ENCODE results near the gene FAM13C.

The FAM13C gene

DNA sequence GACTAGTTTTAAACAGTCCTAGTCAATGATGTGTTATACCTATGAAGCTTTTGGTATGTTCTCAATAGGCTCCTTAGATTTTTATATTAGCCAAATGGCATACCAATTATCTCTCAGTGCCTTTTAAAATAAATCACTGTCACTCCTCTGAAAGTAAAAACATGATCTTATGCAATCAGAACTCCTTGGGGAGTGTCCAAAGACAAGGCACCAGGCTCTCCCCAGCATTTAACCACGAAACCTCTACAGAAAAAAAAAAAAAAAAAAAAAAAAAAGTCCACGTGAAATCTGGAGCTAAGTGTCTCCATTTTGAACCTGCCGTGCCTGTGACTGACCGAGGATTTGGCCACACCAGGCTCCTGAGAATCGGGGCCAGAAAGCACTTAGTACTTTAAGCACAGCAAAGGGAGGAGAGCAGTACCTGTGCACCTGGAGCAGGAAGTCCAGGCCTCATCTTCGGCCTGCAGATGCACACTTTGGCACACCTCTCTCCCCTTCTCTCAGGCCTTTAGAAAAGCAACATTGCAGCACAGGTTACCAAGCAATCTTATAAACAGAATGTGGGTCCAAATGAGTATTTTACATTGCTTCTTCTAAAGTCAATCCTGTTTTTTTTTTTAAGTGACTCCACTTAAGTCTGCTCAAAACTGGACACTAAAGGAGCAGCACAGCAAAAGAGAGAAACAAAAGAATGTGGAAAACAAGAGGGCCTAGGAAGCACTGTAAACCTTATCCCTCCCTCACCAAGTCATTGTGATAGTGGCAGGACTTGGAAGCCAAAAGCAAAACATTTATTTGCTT is 1.5 kb downstream of the FAM13C start:
- TF ChIP-seq POLR2A (IDR thresholded peaks at IDR 0.05; ENCODE audit: low read depth, low read length) (no peak), POLR2AphosphoS5 (IDR thresholded peaks at IDR 0.05; ENCODE audit: low read depth, low read length) (no peak)
- DNase-seq (ENCODE audit: insufficient read length), result no peak
- no peak for FAIRE-seq

DNA sequence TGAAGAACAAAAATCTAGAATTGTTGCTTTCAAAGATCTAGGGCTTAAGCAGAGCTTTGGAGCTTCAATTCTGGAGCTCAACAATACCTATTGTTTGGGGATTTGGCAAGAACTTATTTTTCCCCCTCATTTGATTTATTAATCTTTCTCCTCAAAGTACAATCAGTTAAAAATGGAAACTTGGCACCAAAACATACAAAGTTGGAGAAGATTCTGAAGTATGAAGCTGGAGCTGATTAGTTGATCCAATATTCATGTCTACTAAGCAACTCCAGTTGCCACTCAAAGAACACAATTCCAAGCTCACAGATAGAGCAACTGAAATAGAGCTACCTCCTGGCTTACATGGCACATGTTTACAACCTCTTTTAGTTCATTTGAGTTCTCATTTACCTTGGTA is 3.8 kb downstream of the FAM13C start:
- FAIRE-seq, result no peak
- DNase-seq (ENCODE audit: insufficient read length), result no peak
- no peak for TF ChIP-seq TAF1 (IDR thresholded peaks at IDR 0.05; ENCODE audit: borderline replicate concordance, low read depth, low read length)
- no peak for TF ChIP-seq POLR2AphosphoS5 (IDR thresholded peaks at IDR 0.05; ENCODE audit: low read depth, low read length)
- TF ChIP-seq POLR2A (IDR thresholded peaks at IDR 0.05; ENCODE audit: low read depth, low read length), result no peak

DNA sequence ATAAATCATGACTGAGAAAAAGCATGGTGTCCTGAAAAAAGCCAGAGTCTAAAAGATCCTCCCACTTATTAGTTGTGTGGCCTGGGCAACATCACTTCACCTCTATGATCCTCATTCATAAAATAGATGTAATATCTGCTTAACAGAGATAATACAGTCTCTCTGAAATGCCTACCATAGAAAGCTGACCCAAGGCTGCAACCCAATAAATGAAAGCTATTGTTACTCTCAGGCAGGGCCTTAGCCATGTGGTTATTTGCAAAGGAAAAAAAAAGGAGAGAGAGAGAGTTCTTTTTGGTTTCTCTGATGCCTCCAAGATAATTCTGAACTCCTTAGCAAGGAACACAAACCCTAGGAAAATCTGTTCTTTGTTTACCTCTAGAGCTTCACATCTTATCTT is 7.9 kb downstream of the FAM13C start:
- FAIRE-seq, result no peak
- no peak for DNase-seq (ENCODE audit: insufficient read length)
- no peak for TF ChIP-seq POLR2A (IDR thresholded peaks at IDR 0.05; ENCODE audit: low read depth, low read length)
- TF ChIP-seq TAF1 (IDR thresholded peaks at IDR 0.05; ENCODE audit: borderline replicate concordance, low read depth, low read length), result no peak
- no peak for TF ChIP-seq POLR2AphosphoS5 (IDR thresholded peaks at IDR 0.05; ENCODE audit: low read depth, low read length)

DNA sequence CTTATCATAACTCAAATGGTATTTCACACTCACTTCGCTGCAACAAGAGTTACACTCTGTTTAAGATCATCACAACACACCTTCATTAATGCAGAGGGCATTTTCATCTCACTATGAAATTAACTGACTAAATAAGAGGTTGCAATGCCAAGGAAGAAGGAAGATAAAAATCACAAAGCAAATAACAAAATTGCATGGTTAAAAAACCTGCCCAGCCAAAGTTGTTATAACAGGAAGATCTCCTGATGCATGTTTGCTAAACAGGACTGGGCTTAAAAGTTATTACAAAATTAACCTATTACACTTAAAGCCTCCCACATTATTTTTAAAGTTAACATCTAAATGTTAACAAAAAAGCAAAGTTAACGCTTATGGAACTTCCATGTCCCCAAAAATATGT is 11.8 kb downstream of the FAM13C start:
- FAIRE-seq, result no peak
- DNase-seq (ENCODE audit: insufficient read length), result no peak
- TF ChIP-seq POLR2A (IDR thresholded peaks at IDR 0.05; ENCODE audit: low read depth, low read length), result no peak
- no peak for TF ChIP-seq TAF1 (IDR thresholded peaks at IDR 0.05; ENCODE audit: borderline replicate concordance, low read depth, low read length)
- no peak for TF ChIP-seq POLR2AphosphoS5 (IDR thresholded peaks at IDR 0.05; ENCODE audit: low read depth, low read length)

DNA sequence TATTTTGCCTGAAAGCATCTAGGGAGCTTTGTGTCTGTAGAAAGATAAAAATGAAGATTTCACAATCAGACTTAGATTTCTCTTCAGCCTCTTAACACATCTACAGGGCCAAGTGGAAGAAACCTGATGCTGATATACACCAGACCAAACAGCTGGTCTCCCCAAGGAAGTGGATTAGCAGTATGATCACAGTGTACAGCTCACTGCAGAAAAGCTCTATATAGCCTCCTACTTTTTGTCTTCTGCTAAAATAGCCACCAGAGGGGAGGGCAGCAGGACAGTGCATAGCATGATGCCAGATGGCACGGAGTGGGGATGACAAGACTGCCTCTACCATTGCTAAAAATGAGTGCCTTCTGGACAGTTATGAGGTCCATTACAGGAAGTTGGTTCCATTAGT is 16.0 kb downstream of the FAM13C start:
- TF ChIP-seq POLR2A (IDR thresholded peaks at IDR 0.05; ENCODE audit: low read depth, low read length), result no peak
- TF ChIP-seq POLR2AphosphoS5 (IDR thresholded peaks at IDR 0.05; ENCODE audit: low read depth, low read length), result no peak
- no peak for TF ChIP-seq TAF1 (IDR thresholded peaks at IDR 0.05; ENCODE audit: borderline replicate concordance, low read depth, low read length)
- FAIRE-seq (no peak), DNase-seq (ENCODE audit: insufficient read length) (no peak)

DNA sequence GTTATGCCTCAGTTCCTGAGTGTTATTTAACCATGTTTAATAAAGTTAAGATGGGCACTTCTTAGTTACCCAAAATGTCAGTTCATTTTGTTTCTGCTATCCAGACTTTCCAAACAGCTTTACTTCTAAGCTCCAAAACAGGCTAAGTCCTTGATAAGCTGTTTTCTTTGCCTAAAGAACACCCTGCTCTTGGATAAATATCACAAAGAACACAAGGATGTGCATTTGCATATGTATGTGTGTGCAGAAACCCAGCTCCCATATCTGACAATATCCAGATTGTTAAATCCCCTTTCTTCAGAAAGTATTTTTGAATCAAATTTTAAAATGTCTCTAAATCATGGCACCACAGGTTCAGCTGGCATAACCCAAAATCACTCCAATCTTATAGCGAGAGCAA is 19.6 kb downstream of the FAM13C start:
- DNase-seq (ENCODE audit: insufficient read length) (no peak), FAIRE-seq (no peak)
- TF ChIP-seq POLR2AphosphoS5 (IDR thresholded peaks at IDR 0.05; ENCODE audit: low read depth, low read length) (no peak), TAF1 (IDR thresholded peaks at IDR 0.05; ENCODE audit: borderline replicate concordance, low read depth, low read length) (no peak), POLR2A (IDR thresholded peaks at IDR 0.05; ENCODE audit: low read depth, low read length) (no peak)

DNA sequence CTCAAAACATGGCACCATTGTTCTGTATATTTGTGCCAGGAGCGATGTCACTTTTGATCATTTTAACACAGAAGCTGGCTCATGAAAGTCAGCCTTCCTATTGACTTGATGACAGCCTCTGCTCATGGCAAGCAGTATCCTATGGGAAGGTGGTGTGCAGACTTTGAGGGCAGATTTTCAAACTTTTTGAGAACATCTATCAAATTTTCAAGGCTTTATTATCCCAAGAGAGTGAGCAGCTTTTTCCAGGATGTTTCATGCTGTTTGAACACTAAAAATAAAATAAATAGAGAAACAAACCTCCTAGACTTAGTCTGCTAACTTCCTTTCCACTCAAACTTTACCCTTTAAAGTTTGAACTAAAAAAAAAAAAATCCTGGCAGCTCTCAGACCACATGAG is 20.3 kb downstream of the FAM13C start:
- FAIRE-seq, result no peak

DNA sequence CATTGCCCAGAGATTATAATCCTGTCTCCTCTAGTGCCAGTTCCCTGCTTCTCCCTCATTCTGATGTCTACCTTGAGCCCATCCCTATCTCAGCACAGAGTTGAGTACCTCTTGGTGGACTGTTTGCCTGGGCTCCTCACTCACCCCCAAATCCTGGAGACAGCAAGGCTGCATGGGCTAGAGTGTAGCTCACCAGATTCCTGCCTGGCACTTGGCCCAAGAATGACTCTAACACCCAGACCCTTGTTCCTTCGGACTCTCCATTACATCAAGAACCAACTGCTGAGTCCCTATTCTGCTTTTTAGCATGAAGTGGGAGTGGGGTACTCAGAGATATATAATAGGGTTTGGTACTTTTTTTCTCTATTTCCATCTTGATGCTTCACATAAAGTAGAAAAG is 22.1 kb downstream of the FAM13C start:
- DNase-seq (ENCODE audit: insufficient read length) (no peak), FAIRE-seq (no peak)
- TF ChIP-seq POLR2A (IDR thresholded peaks at IDR 0.05; ENCODE audit: low read depth, low read length) (no peak), TAF1 (IDR thresholded peaks at IDR 0.05; ENCODE audit: borderline replicate concordance, low read depth, low read length) (no peak), POLR2AphosphoS5 (IDR thresholded peaks at IDR 0.05; ENCODE audit: low read depth, low read length) (no peak)

More for the DNA sequence above, 20.3 kb downstream of the FAM13C start:
- DNase-seq (ENCODE audit: insufficient read length), result no peak
- TF ChIP-seq POLR2A (IDR thresholded peaks at IDR 0.05; ENCODE audit: low read depth, low read length), result no peak
- TF ChIP-seq TAF1 (IDR thresholded peaks at IDR 0.05; ENCODE audit: borderline replicate concordance, low read depth, low read length), result no peak
- no peak for TF ChIP-seq POLR2AphosphoS5 (IDR thresholded peaks at IDR 0.05; ENCODE audit: low read depth, low read length)

DNA sequence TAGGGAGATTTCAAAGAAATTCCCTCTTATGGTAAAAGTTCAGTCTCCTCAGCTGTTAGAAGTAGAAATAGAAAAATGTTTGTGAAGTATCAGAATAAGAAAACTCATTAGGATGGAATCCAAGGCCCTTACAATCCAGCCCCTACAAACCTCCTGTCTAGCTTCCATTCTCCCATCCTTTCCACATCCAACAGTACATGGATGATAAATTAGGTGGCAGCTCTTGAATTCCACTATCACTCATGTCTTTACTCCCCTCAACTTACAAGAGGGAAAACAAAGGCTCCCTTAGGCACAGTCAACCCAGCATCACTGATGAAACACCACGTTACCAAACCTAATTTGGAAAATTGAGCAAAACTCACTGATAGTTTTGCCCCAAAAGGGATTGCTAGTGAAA is 23.0 kb downstream of the FAM13C start:
- TF ChIP-seq POLR2A (IDR thresholded peaks at IDR 0.05; ENCODE audit: low read depth, low read length), result no peak
- no peak for TF ChIP-seq POLR2AphosphoS5 (IDR thresholded peaks at IDR 0.05; ENCODE audit: low read depth, low read length)
- TF ChIP-seq TAF1 (IDR thresholded peaks at IDR 0.05; ENCODE audit: borderline replicate concordance, low read depth, low read length), result no peak
- no peak for FAIRE-seq
- no peak for DNase-seq (ENCODE audit: insufficient read length)

DNA sequence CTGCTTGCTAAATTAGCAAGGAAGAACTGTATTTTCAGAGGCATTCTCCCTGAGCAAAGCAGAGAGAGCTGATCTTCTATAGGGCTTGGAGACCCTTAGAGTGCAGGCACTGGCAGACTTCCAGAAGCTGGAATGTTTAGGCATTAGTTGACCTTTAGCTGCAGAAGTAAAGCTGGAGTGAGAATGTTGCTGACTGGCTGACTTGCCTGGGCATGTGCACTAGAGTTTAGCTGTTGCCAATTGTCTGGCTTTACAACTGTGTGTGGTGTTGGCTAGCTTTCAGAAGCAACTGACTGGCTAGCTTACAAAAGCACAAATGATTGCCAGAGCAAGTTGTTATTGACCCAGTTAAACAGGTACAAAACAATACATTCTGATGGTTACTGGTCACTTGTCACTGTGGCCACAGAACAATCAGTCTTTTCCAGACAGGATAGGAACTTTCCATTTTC is 25.1 kb downstream of the FAM13C start:
- no peak for DNase-seq (ENCODE audit: insufficient read length)
- FAIRE-seq, result peak; percentile 24
- TF ChIP-seq POLR2AphosphoS5 (IDR thresholded peaks at IDR 0.05; ENCODE audit: low read depth, low read length) (no peak), POLR2A (IDR thresholded peaks at IDR 0.05; ENCODE audit: low read depth, low read length) (no peak), TAF1 (IDR thresholded peaks at IDR 0.05; ENCODE audit: borderline replicate concordance, low read depth, low read length) (no peak)

DNA sequence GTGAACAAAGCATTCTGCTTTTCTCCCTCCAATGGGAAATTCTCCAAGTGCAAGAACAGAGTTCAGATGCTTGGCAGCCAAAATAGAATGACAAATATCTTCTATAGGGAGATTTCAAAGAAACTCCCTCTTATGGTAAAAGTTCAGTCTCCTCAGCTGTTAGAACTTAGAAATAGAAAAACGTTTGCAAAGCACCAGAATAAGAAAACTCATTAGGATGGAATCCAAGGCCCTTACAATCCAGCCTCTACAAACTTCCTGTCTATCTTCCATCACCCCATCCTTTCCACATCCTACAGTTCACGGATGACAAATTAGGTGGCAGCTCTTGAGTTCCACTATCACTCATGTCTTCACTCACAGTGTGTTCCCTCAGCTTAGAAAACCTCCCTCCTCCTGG is 25.7 kb downstream of the FAM13C start:
- no peak for DNase-seq (ENCODE audit: insufficient read length)
- FAIRE-seq, result no peak
- TF ChIP-seq TAF1 (IDR thresholded peaks at IDR 0.05; ENCODE audit: borderline replicate concordance, low read depth, low read length) (no peak), POLR2AphosphoS5 (IDR thresholded peaks at IDR 0.05; ENCODE audit: low read depth, low read length) (no peak), POLR2A (IDR thresholded peaks at IDR 0.05; ENCODE audit: low read depth, low read length) (no peak)

DNA sequence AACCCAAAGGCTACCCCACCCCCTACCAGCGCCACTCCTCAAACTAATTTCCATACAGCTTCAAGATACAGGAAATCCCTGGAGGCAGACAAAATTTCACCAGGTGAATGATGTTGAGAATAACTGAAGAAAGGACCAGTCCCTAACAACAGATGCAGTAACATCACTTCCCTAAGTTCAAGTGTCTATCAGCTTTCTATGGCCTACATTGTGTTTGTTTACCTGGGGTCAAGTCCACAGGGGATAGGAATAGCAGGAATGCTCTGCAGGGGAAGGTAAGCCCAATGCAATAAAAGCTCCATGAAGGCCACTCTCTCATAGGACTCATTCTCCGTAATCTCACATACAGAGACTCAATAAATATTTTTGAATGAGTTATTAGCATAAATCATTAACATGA is 26.9 kb downstream of the FAM13C start:
- no peak for FAIRE-seq
- no peak for DNase-seq (ENCODE audit: insufficient read length)
- TF ChIP-seq POLR2A (IDR thresholded peaks at IDR 0.05; ENCODE audit: low read depth, low read length), result no peak
- no peak for TF ChIP-seq POLR2AphosphoS5 (IDR thresholded peaks at IDR 0.05; ENCODE audit: low read depth, low read length)
- TF ChIP-seq TAF1 (IDR thresholded peaks at IDR 0.05; ENCODE audit: borderline replicate concordance, low read depth, low read length), result no peak
